HepG2 (cell line): ENCODE results near the gene MAGT1. TPM values are rescaled to one million over a fixed set of nuclear protein-coding genes. Genes with fewer than 3 reads are reported as not detected.
A peak's percentile ranks its signal among the peaks of the same experiment; 100 is the strongest.

ENCODE experiments used
- AHR ChIP-seq: IDR thresholded peaks from 2 replicates; pipeline ENCODE4 v1.6.1; 2018; ENCODE audit warnings: missing genetic modification reagents, missing compliant biosample characterization
- ARHGAP35 ChIP-seq: sonication (generic); formaldehyde crosslinking; IDR thresholded peaks from 2 replicates; pipeline ENCODE4 v1.9.0; 2022; ENCODE audit warnings: mild to moderate bottlenecking, inconsistent platforms, moderate library complexity, missing genetic modification reagents, borderline replicate concordance
- ATF7 ChIP-seq, 2 experiments: fragments of 450-650 bp in 1 of 2; sonication (generic) in 1 of 2; formaldehyde crosslinking in 1 of 2; IDR thresholded peaks; 2 replicates each; pipeline versions ENCODE4 v1.4.0 to v1.6.1; 2016 to 2020; ENCODE audit warnings: antibody characterized with exemption in 1 of 2, mild to moderate bottlenecking in 1 of 2, missing genetic modification reagents in 1 of 2
- DR1 ChIP-seq: sonication (generic); formaldehyde crosslinking; IDR thresholded peaks from 2 replicates; pipeline ENCODE4 v1.8.0; 2021; ENCODE audit warnings: mild to moderate bottlenecking, missing genetic modification reagents, inconsistent platforms
- FOXA3 ChIP-seq: IDR thresholded peaks from 2 replicates; pipeline ENCODE4 v1.6.1; 2016; ENCODE audit warnings: missing genetic modification reagents, missing compliant biosample characterization
- FOXK1 ChIP-seq: sonication (generic); formaldehyde crosslinking; IDR thresholded peaks from 2 replicates; pipeline ENCODE4 v1.4.0; 2020; ENCODE audit warnings: low read depth, missing genetic modification reagents, borderline replicate concordance
- MBNL3 ChIP-seq: fragments of 250-450 bp; sonication (Bioruptor Pico); conservative IDR thresholded peaks from 2 replicates; pipeline ENCODE4 v1.8.0; 2022; ENCODE audit warnings: mild to moderate bottlenecking, inconsistent platforms
- NFKBIZ ChIP-seq: IDR thresholded peaks from 2 replicates; pipeline ENCODE4 v1.6.1; 2018; ENCODE audit warnings: missing genetic modification reagents, missing compliant biosample characterization
- NR2F2 ChIP-seq: IDR thresholded peaks from 2 replicates; pipeline ENCODE4 v1.6.1; 2012; ENCODE audit warnings: low read depth, inconsistent platforms, borderline replicate concordance
- RBM39 ChIP-seq: fragments of 200-400 bp; formaldehyde crosslinking; IDR thresholded peaks from one replicate; pipeline ENCODE4 v1.6.1; 2018; ENCODE audit warnings: antibody characterized with exemption, mild to moderate bottlenecking, low read depth, low read length; ENCODE audit not compliant: poor library complexity, severe bottlenecking
- REPIN1 ChIP-seq: sonication (generic); formaldehyde crosslinking; IDR thresholded peaks from 2 replicates; pipeline ENCODE4 v1.8.0; 2022; ENCODE audit warnings: missing genetic modification reagents, low read depth, mild to moderate bottlenecking, borderline replicate concordance
- RFX1 ChIP-seq: fragments of 450-650 bp; IDR thresholded peaks from 2 replicates; pipeline ENCODE4 v1.6.1; 2017
- RNF2 ChIP-seq: fragments of 450-650 bp; conservative IDR thresholded peaks from 2 replicates; pipeline ENCODE4 v1.6.1; 2016; ENCODE audit warnings: low read depth
- SPEN ChIP-seq: sonication (generic); formaldehyde crosslinking; IDR thresholded peaks from 2 replicates; pipeline ENCODE4 v1.5.1; 2020; ENCODE audit warnings: low read depth, mild to moderate bottlenecking, missing genetic modification reagents
- SYNCRIP ChIP-seq: fragments of 200-400 bp; formaldehyde crosslinking; IDR thresholded peaks from 2 replicates; pipeline ENCODE4 v1.6.1; 2018; ENCODE audit warnings: mild to moderate bottlenecking, low read depth, low read length; ENCODE audit not compliant: insufficient read depth
- XBP1 ChIP-seq: sonication (generic); formaldehyde crosslinking; IDR thresholded peaks from 2 replicates; pipeline ENCODE4 v1.5.0; 2020; ENCODE audit warnings: missing genetic modification reagents
- ZBTB1 ChIP-seq: sonication (generic); formaldehyde crosslinking; IDR thresholded peaks from 2 replicates; pipeline ENCODE4 v1.4.0; 2020; ENCODE audit warnings: missing genetic modification reagents, borderline replicate concordance
- ZFY ChIP-seq: sonication (generic); formaldehyde crosslinking; IDR thresholded peaks from 2 replicates; pipeline ENCODE4 v1.4.0; 2020; ENCODE audit warnings: missing genetic modification reagents
- ZNF20 ChIP-seq: sonication (generic); formaldehyde crosslinking; IDR thresholded peaks from 2 replicates; pipeline ENCODE4 v1.4.0; 2020; ENCODE audit warnings: mild to moderate bottlenecking, moderate library complexity, missing genetic modification reagents
- ZNF446 ChIP-seq: sonication (generic); formaldehyde crosslinking; IDR thresholded peaks from 2 replicates; pipeline ENCODE4 v1.5.0; 2020; ENCODE audit warnings: mild to moderate bottlenecking, missing genetic modification reagents
- ZNF652 ChIP-seq: IDR thresholded peaks from 2 replicates; pipeline ENCODE4 v1.6.1; 2016; ENCODE audit warnings: low read depth, borderline replicate concordance
- ZNF766 ChIP-seq: sonication (generic); formaldehyde crosslinking; IDR thresholded peaks from 2 replicates; pipeline ENCODE4 v1.5.0; 2020; ENCODE audit warnings: missing genetic modification reagents, borderline replicate concordance
- ZNF768 ChIP-seq: sonication (generic); formaldehyde crosslinking; IDR thresholded peaks from 2 replicates; pipeline ENCODE4 v1.4.0; 2020; ENCODE audit warnings: missing genetic modification reagents
- polyA plus RNA-seq, 8 experiments: library from polyadenylated mRNA; depleted of rRNA in 3 of 8; stranded (reverse) in 7 of 8; unstranded in 1 of 8; fragments of >200 nt; fragmentation: Illumina TruSeq in 4 of 8; extraction: Trizol in 4 of 8; gene quantifications; 2 replicates each; pipeline versions ENCODE4 v1.2.1 to v1.2.3, GENCODE V29; 2011 to 2016; ENCODE audit warnings: low read depth in 4 of 8, missing spikeins in 1 of 8, mixed read lengths in 1 of 8; ENCODE audit not compliant: insufficient read depth in 1 of 8
- total RNA-seq, 5 experiments: library from RNA; depleted of rRNA; stranded (reverse); fragments of >200 nt; fragmentation: Illumina TruSeq; extraction: Trizol; gene quantifications; 2 replicates each; pipeline ENCODE4 v1.2.3, GENCODE V29; 2016; ENCODE audit warnings: low read depth in 1 of 5
- TF ChIP-seq, protein P1 (sequence below): IDR thresholded peaks from 2 replicates; pipeline ENCODE4 v1.4.0; 2020; ENCODE audit warnings: mild to moderate bottlenecking, missing genetic modification reagents
- TF ChIP-seq, protein P2 (sequence below): sonication (generic); formaldehyde crosslinking; IDR thresholded peaks from 2 replicates; pipeline ENCODE4 v1.4.0; 2020; ENCODE audit warnings: missing genetic modification reagents, low read depth, mild to moderate bottlenecking, borderline replicate concordance
- TF ChIP-seq, protein P3 (sequence below): sonication (generic); formaldehyde crosslinking; conservative IDR thresholded peaks from 2 replicates; pipeline ENCODE4 v1.8.0; 2022; ENCODE audit warnings: missing genetic modification reagents

MAGT1 gene
- total and polyA plus RNA-seq, 2 of the 13 experiments (the other 11 are each of a cell fraction or from before 2014, with no cell fraction given), result 38.0 to 75.0 TPM

DNA sequence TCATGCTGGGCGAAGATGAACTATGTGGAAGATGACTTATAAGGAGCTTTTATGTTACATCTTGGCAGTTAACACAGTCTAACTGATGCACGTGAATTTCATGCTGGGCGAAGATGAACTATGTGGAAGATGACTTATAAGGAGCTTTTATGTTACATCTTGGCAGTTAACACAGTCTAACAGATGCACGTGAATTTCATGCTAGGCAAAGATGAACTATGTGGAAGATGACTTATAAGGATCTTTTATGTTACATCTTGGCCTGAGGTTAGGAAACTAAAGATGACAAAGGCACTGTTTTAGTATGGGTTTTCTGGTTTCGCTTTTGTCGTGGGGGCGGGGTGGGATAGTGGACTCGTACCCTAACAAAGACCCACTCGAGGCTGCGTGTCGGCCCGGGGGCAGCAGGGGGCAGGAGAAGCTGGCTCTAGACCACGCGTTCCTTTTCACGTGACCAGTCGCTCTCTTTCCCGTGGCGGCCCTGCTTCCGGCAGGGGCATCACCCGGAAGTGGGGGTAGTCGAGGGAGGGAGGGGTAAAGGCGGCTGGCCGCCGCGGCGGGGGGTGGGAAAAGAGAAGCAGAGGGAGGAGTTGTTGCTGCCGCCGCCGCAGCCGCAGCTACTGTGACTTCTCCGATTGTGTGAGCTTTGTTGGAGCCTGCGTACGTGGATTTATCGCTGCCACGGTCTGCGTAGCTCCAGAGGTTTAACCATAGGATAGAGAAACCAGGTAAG lies 15.0 kb upstream of the MAGT1 start, which contains the start of gene ATP7A (continued):
- TF ChIP-seq, protein P1, sequence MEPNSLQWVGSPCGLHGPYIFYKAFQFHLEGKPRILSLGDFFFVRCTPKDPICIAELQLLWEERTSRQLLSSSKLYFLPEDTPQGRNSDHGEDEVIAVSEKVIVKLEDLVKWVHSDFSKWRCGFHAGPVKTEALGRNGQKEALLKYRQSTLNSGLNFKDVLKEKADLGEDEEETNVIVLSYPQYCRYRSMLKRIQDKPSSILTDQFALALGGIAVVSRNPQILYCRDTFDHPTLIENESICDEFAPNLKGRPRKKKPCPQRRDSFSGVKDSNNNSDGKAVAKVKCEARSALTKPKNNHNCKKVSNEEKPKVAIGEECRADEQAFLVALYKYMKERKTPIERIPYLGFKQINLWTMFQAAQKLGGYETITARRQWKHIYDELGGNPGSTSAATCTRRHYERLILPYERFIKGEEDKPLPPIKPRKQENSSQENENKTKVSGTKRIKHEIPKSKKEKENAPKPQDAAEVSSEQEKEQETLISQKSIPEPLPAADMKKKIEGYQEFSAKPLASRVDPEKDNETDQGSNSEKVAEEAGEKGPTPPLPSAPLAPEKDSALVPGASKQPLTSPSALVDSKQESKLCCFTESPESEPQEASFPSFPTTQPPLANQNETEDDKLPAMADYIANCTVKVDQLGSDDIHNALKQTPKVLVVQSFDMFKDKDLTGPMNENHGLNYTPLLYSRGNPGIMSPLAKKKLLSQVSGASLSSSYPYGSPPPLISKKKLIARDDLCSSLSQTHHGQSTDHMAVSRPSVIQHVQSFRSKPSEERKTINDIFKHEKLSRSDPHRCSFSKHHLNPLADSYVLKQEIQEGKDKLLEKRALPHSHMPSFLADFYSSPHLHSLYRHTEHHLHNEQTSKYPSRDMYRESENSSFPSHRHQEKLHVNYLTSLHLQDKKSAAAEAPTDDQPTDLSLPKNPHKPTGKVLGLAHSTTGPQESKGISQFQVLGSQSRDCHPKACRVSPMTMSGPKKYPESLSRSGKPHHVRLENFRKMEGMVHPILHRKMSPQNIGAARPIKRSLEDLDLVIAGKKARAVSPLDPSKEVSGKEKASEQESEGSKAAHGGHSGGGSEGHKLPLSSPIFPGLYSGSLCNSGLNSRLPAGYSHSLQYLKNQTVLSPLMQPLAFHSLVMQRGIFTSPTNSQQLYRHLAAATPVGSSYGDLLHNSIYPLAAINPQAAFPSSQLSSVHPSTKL, result no peak; the same call in 1 of the 2 replicates
- TF ChIP-seq REPIN1 (CRISPR knock-in tag) (no peak), FOXK1 (CRISPR knock-in tag) (no peak), NR2F2 (no peak), ZBTB1 (CRISPR knock-in tag) (no peak), ARHGAP35 (CRISPR knock-in tag) (no peak), ZNF446 (CRISPR knock-in tag) (no peak), ATF7 (IDR thresholded peaks at IDR 0.05) (no peak), ATF7 (CRISPR knock-in tag; IDR thresholded peaks at IDR 0.05) (no peak), ZNF20 (CRISPR knock-in tag) (no peak), ZFY (CRISPR knock-in tag) (no peak), RFX1 (no peak), NFKBIZ (no peak), SYNCRIP (no peak), DR1 (no peak), AHR (CRISPR knock-in tag) (no peak), RNF2 (no peak), FOXA3 (no peak), RBM39 (no peak), XBP1 (CRISPR knock-in tag) (no peak), ZNF652 (CRISPR knock-in tag) (no peak), SPEN (CRISPR knock-in tag) (peak; percentile 30; the same call in 1 of the 2 replicates), MBNL3 (CRISPR knock-in tag) (no peak), ZNF768 (CRISPR knock-in tag) (no peak), ZNF766 (CRISPR knock-in tag) (no peak)
- TF ChIP-seq, protein P2, sequence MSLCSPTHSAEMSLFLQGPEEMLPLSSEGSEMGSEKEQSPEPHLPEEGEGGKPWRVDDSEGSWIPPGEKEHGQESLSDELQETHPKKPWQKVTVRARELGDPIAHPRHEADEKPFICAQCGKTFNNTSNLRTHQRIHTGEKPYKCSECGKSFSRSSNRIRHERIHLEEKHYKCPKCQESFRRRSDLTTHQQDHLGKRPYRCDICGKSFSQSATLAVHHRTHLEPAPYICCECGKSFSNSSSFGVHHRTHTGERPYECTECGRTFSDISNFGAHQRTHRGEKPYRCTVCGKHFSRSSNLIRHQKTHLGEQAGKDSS (CRISPR knock-in tag), result no peak
- TF ChIP-seq, protein P3, sequence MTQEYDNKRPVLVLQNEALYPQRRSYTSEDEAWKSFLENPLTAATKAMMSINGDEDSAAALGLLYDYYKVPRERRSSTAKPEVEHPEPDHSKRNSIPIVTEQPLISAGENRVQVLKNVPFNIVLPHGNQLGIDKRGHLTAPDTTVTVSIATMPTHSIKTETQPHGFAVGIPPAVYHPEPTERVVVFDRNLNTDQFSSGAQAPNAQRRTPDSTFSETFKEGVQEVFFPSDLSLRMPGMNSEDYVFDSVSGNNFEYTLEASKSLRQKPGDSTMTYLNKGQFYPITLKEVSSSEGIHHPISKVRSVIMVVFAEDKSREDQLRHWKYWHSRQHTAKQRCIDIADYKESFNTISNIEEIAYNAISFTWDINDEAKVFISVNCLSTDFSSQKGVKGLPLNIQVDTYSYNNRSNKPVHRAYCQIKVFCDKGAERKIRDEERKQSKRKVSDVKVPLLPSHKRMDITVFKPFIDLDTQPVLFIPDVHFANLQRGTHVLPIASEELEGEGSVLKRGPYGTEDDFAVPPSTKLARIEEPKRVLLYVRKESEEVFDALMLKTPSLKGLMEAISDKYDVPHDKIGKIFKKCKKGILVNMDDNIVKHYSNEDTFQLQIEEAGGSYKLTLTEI, result no peak
